ENCODE results near the gene BABAM2. TPM values are rescaled to one million over a fixed set of nuclear protein-coding genes. Genes with fewer than 3 reads are reported as not detected.

Gene BABAM2
- total RNA-seq, 1 donor: 42.0 TPM

GRCh38 chr2:28377195-28377816 lies 486.8 kb downstream of the BABAM2 start:
- Histone ChIP-seq H3K79me2 (ENCODE audit: insufficient read depth, low read length) (no peaks in the 10 kb centered on the region), H3K4me3 (ENCODE audit: insufficient read depth, low read length) (no peak overlapping the region), H3K27ac (ENCODE audit: low read depth, low read length) (no peak overlapping the region), H3K4me2 (ENCODE audit: insufficient read depth, low read length) (no peak overlapping the region), H4K20me1 (ENCODE audit: insufficient read depth, low read length) (no peaks in the 10 kb centered on the region), H3K9me3 (ENCODE audit: low read depth, low read length) (no peaks in the 10 kb centered on the region), H3K27me3 (ENCODE audit: insufficient read depth, low read length) (no peaks in the 10 kb centered on the region), H2AFZ (ENCODE audit: low read length) (no peak overlapping the region), H3K4me1 (ENCODE audit: insufficient read depth, low read length) (no peaks in the 10 kb centered on the region), H3K36me3 (ENCODE audit: insufficient read depth, low read length) (no peaks in the 10 kb centered on the region)
- TF ChIP-seq CTCF (IDR thresholded peaks at IDR 0.05; ENCODE audit: extremely low read depth, low read depth, low read length): no peak
- DNase-seq (ENCODE audit: insufficient read length, low spot score, missing footprints): no peak

- H3K27ac ChIP-seq (ENCODE audit: low read depth, low read length): no peak overlapping the region
- H4K20me1 ChIP-seq (ENCODE audit: insufficient read depth, low read length): no peaks in the 10 kb centered on the region
- no peak for TF ChIP-seq CTCF (IDR thresholded peaks at IDR 0.05; ENCODE audit: extremely low read depth, low read depth, low read length)
- H3K4me3 ChIP-seq (ENCODE audit: insufficient read depth, low read length): no peak overlapping the region
- no peaks in the 10 kb centered on the region for H3K79me2 ChIP-seq (ENCODE audit: insufficient read depth, low read length)
- H3K4me2 ChIP-seq (ENCODE audit: insufficient read depth, low read length): no peak overlapping the region
- no peak overlapping the region for H2AFZ ChIP-seq (ENCODE audit: low read length)
- H3K36me3 ChIP-seq (ENCODE audit: insufficient read depth, low read length): no peaks in the 10 kb centered on the region
- H3K27me3 ChIP-seq (ENCODE audit: insufficient read depth, low read length): no peaks in the 10 kb centered on the region
- no peaks in the 10 kb centered on the region for H3K4me1 ChIP-seq (ENCODE audit: insufficient read depth, low read length)
- no peaks in the 10 kb centered on the region for H3K9me3 ChIP-seq (ENCODE audit: low read depth, low read length)
- DNase-seq (ENCODE audit: insufficient read length, low spot score, missing footprints): no peak
Measured at GRCh38 chr2:28377984-28378678, 487.6 kb downstream of the BABAM2 start.

DNA sequence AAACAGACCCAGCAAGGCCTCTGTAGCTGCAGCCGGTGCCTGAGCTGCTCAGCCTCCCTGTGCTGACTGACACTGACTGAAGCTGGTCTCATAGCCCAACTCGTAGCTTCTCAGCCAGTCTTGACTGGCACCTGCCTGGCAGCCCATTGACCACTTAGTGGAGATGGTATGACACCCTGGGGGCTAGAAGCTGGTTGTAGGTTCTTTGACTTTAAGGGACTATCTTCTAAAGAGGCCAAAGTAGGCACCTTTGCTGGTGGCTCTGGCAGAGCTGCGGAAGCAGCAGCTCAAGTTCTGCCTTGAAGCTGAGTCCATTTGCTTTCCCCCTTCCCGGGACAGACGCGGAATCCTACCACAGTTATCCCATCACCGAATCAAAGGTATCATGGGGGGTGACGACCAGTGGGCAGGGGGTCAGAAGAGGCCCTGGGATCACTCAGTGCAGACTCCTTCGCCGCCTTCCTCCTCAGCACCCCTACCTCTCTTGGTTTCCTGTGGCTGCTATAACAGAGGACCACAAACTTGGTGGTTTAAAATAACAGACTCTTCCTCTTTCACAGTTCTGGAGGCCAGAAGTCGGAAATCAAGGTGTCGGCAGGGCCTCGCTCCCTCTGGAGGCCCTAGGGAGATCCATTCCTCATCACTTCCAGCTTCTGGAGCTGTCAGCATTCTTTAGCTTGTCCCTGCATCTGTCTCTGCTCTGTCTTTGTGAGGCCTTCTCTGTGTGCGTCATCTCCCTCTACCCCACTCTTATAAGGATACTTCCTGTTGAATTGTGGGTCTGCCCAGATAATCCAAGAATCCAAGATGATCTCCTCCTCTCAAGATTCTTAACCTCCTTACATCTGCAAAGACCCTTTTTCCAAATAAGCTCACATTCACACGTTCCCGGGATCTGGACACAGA lies 488.4 kb downstream of the BABAM2 start:
- Histone ChIP-seq H3K4me2 (ENCODE audit: insufficient read depth, low read length) (no peak overlapping the region), H2AFZ (ENCODE audit: low read length) (no peak overlapping the region), H3K79me2 (ENCODE audit: insufficient read depth, low read length) (no peaks in the 10 kb centered on the region), H3K4me1 (ENCODE audit: insufficient read depth, low read length) (no peaks in the 10 kb centered on the region), H4K20me1 (ENCODE audit: insufficient read depth, low read length) (no peaks in the 10 kb centered on the region), H3K9me3 (ENCODE audit: low read depth, low read length) (no peaks in the 10 kb centered on the region), H3K4me3 (ENCODE audit: insufficient read depth, low read length) (no peak overlapping the region), H3K27me3 (ENCODE audit: insufficient read depth, low read length) (no peaks in the 10 kb centered on the region), H3K27ac (ENCODE audit: low read depth, low read length) (no peak overlapping the region), H3K36me3 (ENCODE audit: insufficient read depth, low read length) (no peaks in the 10 kb centered on the region)
- DNase-seq (ENCODE audit: insufficient read length, low spot score, missing footprints): no peak
- no peak for TF ChIP-seq CTCF (IDR thresholded peaks at IDR 0.05; ENCODE audit: extremely low read depth, low read depth, low read length)

- no peak overlapping the region for H3K27ac ChIP-seq (ENCODE audit: low read depth, low read length)
- H3K4me2 ChIP-seq (ENCODE audit: insufficient read depth, low read length): no peak overlapping the region
- H2AFZ ChIP-seq (ENCODE audit: low read length): no peak overlapping the region
- H3K4me1 ChIP-seq (ENCODE audit: insufficient read depth, low read length): no peaks in the 10 kb centered on the region
- H3K36me3 ChIP-seq (ENCODE audit: insufficient read depth, low read length): no peaks in the 10 kb centered on the region
- no peak overlapping the region for H3K4me3 ChIP-seq (ENCODE audit: insufficient read depth, low read length)
- no peaks in the 10 kb centered on the region for H3K79me2 ChIP-seq (ENCODE audit: insufficient read depth, low read length)
- H3K9me3 ChIP-seq (ENCODE audit: low read depth, low read length): no peaks in the 10 kb centered on the region
- H4K20me1 ChIP-seq (ENCODE audit: insufficient read depth, low read length): no peaks in the 10 kb centered on the region
- no peak for DNase-seq (ENCODE audit: insufficient read length, low spot score, missing footprints)
- no peak for TF ChIP-seq CTCF (IDR thresholded peaks at IDR 0.05; ENCODE audit: extremely low read depth, low read depth, low read length)
- H3K27me3 ChIP-seq (ENCODE audit: insufficient read depth, low read length): no peaks in the 10 kb centered on the region
Measured at GRCh38 chr2:28380219-28380618, 489.7 kb downstream of the BABAM2 start.

Measured in osteoblast (primary cell).